T-cell (primary cell): ENCODE measurements around the gene EWSR1. TPM values are rescaled to one million over a fixed set of nuclear protein-coding genes. Genes with fewer than 3 reads are reported as not detected.

Experiments
- ATAC-seq, 4 experiments: fragments of 200-7000 bp in 3 of 4; fragments of 150-1000 bp in 1 of 4; cut with Tn5 transposase; replicated peaks in 1 of 4; 1 replicate in 3 of 4; 2 replicates in 1 of 4; pipeline ENCODE4 v1.10.0; 2021; ENCODE audit warnings: moderate library complexity in 3 of 4, mild to moderate bottlenecking in 2 of 4, moderate number of reproducible peaks in 1 of 4
- CTCF ChIA-PET, 2 donors: fragments of 300-600 bp; sonication (Branson Sonifier 250); formaldehyde crosslinking; loops; one replicate each; lab custom pipeline; 2022; ENCODE audit warnings: antibody characterized with exemption in 2 of 2; lab: Charles Lee
- POLR2A ChIA-PET, 2 donors: fragments of 300-600 bp; sonication (Branson Sonifier 250); formaldehyde crosslinking; loops; one replicate each; lab custom pipeline; 2022; ENCODE audit warnings: antibody characterized with exemption in 2 of 2; lab: Charles Lee
- DNase-seq, 35 experiments: peaks; one replicate each; pipeline versions ENCODE4 v3.0.0 to v3.0.0-alpha.2; 2013 to 2023
- H3K27ac ChIP-seq: one replicate; pipeline ENCODE4 v1.5.1; 2013; ENCODE audit warnings: low read length
- H3K27me3 ChIP-seq, 2 experiments: replicated peaks in 1 of 2; 1 replicate in 1 of 2; 2 replicates in 1 of 2; pipeline versions ENCODE4 v1.6.1 to v1.7.0; 2013; ENCODE audit warnings: low read length in 1 of 2, mixed read lengths in 1 of 2; ENCODE audit not compliant: control insufficient read depth in 2 of 2, insufficient read depth in 2 of 2; ENCODE audit errors: extremely low read depth in 1 of 2
- H3K36me3 ChIP-seq, 2 donors: 1 replicate in 1 of 2; 2 replicates in 1 of 2; pipeline versions ENCODE4 v1.6.1 to v1.7.0; 2013; ENCODE audit warnings: low read length in 1 of 2; ENCODE audit not compliant: control insufficient read depth in 2 of 2, insufficient read depth in 1 of 2; ENCODE audit errors: extremely low read depth in 1 of 2
- H3K4me1 ChIP-seq, 2 experiments: 1 replicate in 1 of 2; 2 replicates in 1 of 2; pipeline versions ENCODE4 v1.6.1 to v1.7.0; 2013; ENCODE audit warnings: low read length in 2 of 2, mixed read lengths in 1 of 2; ENCODE audit not compliant: insufficient read depth in 2 of 2, control insufficient read depth in 1 of 2; ENCODE audit errors: extremely low read depth in 1 of 2
- H3K4me3 ChIP-seq, 2 donors: 1 replicate in 1 of 2; 2 replicates in 1 of 2; pipeline versions ENCODE4 v1.5.1 to v1.7.0; 2013; ENCODE audit warnings: mild to moderate bottlenecking in 2 of 2, low read length in 1 of 2, moderate library complexity in 1 of 2; ENCODE audit not compliant: control insufficient read depth in 1 of 2; ENCODE audit errors: extremely low read depth in 1 of 2
- H3K9me3 ChIP-seq: 2 replicates; pipeline ENCODE4 v1.7.0; 2013
- H3K27ac Mint-ChIP-seq, 2 donors: one replicate each; pipeline ENCODE4 v1.8.0; 2020 to 2021; ENCODE audit warnings: mild to moderate bottlenecking in 2 of 2, mixed read lengths in 2 of 2
- H3K27me3 Mint-ChIP-seq, 2 donors: one replicate each; pipeline ENCODE4 v1.8.0; 2021 to 2022; ENCODE audit warnings: mixed read lengths in 2 of 2
- H3K36me3 Mint-ChIP-seq: one replicate; pipeline ENCODE4 v1.8.0; 2021; ENCODE audit warnings: mixed read lengths
- H3K4me1 Mint-ChIP-seq, 3 donors: one replicate each; pipeline ENCODE4 v1.8.0; 2020 to 2022; ENCODE audit warnings: mixed read lengths in 3 of 3, mild to moderate bottlenecking in 1 of 3
- H3K4me3 Mint-ChIP-seq, 3 donors: one replicate each; pipeline ENCODE4 v1.8.0; 2020 to 2022; ENCODE audit warnings: mild to moderate bottlenecking in 3 of 3, mixed read lengths in 3 of 3, moderate library complexity in 3 of 3
- H3K9me3 Mint-ChIP-seq, 3 donors: one replicate each; pipeline ENCODE4 v1.8.0; 2020 to 2022; ENCODE audit warnings: mixed read lengths in 3 of 3
- WGBS: methylation state at CpG from one replicate; pipeline ENCODE4 v1.1.5; 2013; ENCODE audit warnings: missing lambda C conversion rate; ENCODE audit not compliant: insufficient coverage; 5-methylcytosine and 5-hydroxymethylcytosine counted together
- total RNA-seq, 35 experiments: library from RNA in 6 of 35; stranded (reverse) in 6 of 35; fragments of 120-200 nt in 1 of 35; gene quantifications; one replicate each; pipeline versions ENCODE4 v1.2.1 to v1.2.4 and lab custom pipeline; 2013 to 2026

Gene EWSR1
- total RNA-seq, 5 donors from 2014 or later (not counting 1 experiment from before 2014, with no cell fraction given), result 254 to 308 (median 260) TPM

DNA sequence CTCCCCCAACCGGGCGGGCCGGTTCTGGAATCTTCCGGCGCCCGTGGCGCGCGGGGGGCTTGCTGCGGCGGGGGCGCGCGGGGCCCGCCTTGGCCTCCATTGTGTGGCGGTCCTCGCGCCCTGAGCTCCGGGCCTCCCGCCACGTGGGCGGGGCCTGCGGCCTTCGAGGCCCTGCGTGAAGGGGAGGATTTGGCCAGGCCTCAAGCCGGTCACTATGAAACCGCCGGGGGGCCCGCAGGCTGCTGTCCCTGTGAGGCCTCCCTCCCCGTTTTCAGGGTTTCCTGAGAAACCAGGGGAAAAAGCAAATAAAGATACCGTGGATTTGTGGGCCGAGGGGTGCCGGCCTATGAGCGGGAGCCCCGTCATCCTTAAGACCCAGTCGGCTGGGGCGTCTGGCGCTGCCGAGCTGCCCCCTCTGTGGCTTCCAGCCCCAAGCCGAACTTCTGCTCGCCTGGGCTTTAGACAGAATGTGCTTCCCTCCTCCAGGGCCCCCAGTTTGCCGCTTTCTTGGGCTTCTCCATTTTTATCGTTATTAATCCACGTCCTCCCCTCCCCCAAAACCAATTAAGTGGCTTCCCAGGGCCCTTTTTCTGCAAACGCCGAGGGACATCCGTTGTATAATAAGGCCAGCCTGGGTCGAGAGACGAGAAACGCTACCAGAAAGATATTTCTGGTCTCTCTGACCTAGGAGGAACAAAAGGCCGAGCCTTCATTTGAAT lies 602 bp downstream of the EWSR1 start:
- peak overlapping the region; percentile 99 for H3K27ac ChIP-seq
- no peaks in the 10 kb centered on the region for H3K27me3 Mint-ChIP-seq
- H3K4me1 Mint-ChIP-seq, result peaks cover 60 to 64% (median 62%) of the 10 kb centered on the region in 3 donors
- ChIA-PET POLR2A (no interaction called here), CTCF (no interaction called here)
- peak overlapping the region; percentile 92 to 96 (median 95) for H3K4me3 Mint-ChIP-seq
- H3K9me3 Mint-ChIP-seq, result no peaks in the 10 kb centered on the region
- H3K27ac Mint-ChIP-seq, result peak overlapping the region; percentile 98
- peak; percentile 13 to 28 (median 25) for ATAC-seq
- peak overlapping the region; percentile 92 to 99 for H3K4me3 ChIP-seq
- WGBS, result under 1% methylated on average over 48 of the region's 51 CpGs
- H3K36me3 Mint-ChIP-seq, result peaks cover 31% of the 10 kb centered on the region
- DNase-seq, result peak in 18 of 35 experiments; percentile 5 to 53 (median 20)
- H3K4me1 ChIP-seq, result peaks cover 35 to 38% of the 10 kb centered on the region in 2 experiments
- peaks cover 11 to 31% of the 10 kb centered on the region in 2 donors for H3K36me3 ChIP-seq
- no peaks in the 10 kb centered on the region for H3K27me3 ChIP-seq
- no peaks in the 10 kb centered on the region for H3K9me3 ChIP-seq

DNA sequence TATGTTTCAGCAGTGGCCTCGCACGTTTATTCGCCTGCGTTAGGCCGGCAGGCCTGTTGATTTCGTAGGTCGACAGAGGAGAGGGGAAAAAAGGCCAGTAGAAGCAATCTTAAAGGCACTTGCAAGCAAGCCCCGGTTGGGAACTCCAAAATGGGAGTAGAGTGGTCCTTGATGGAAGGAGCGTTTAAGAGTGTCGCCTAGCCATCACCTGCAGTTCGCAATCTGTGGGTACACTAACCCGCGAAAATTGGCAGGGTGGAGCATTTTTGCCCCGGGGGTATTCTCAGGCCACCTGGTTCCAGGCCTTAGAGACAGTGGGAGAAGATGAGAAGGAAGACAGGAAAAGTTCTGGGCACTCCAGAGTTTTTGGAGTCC lies 1.1 kb downstream of the EWSR1 start:
- Mint-ChIP-seq H3K36me3 (peaks cover 36% of the 10 kb centered on the region), H3K27me3 (no peaks in the 10 kb centered on the region), H3K9me3 (no peaks in the 10 kb centered on the region), H3K4me1 (peaks cover 66 to 70% (median 67%) of the 10 kb centered on the region in 3 donors), H3K4me3 (peak overlapping the region; percentile 92 to 96 (median 95)), H3K27ac (peak overlapping the region; percentile 86 to 89)
- Histone ChIP-seq H3K27me3 (no peaks in the 10 kb centered on the region), H3K36me3 (peaks cover 7 to 33% of the 10 kb centered on the region in 2 donors), H3K27ac (peak overlapping the region; percentile 99), H3K4me3 (peak overlapping the region; percentile 92 to 99), H3K4me1 (peaks cover 35 to 39% of the 10 kb centered on the region in 2 experiments), H3K9me3 (no peaks in the 10 kb centered on the region)
- no peak for ATAC-seq
- CTCF ChIA-PET, result no interaction called here
- POLR2A ChIA-PET, result no interaction called here
- DNase-seq, result peak in 1 of 35 experiments; percentile 16
- 3% methylated on average over 12 of the region's 14 CpGs for WGBS

- ATAC-seq, result no peak
- Histone ChIP-seq H3K4me1 (peaks cover 35 to 39% of the 10 kb centered on the region in 2 experiments), H3K4me3 (peak overlapping the region; percentile 92 to 99), H3K27ac (peak overlapping the region; percentile 99), H3K36me3 (peaks cover 5 to 40% of the 10 kb centered on the region in 2 donors), H3K27me3 (no peaks in the 10 kb centered on the region), H3K9me3 (no peaks in the 10 kb centered on the region)
- WGBS, result 0% methylated on average over 3 of the region's 13 CpGs
- no peaks in the 10 kb centered on the region for H3K27me3 Mint-ChIP-seq
- H3K27ac Mint-ChIP-seq, result peak overlapping the region; percentile 86 to 89
- CTCF ChIA-PET, result interaction anchor here in 1 of 2 donors (0.7 kb wide), 1 partner anchor 9 kb away, joined by 3 read pairs; no protein-coding TSS in a partner anchor
- peak overlapping the region; percentile 92 to 96 (median 95) for H3K4me3 Mint-ChIP-seq
- POLR2A ChIA-PET, result interaction anchor here in 1 of 2 donors (0.6 kb wide), 1 partner anchor 504 kb away, joined by 5 read pairs; no protein-coding TSS in a partner anchor
- no peaks in the 10 kb centered on the region for H3K9me3 Mint-ChIP-seq
- H3K36me3 Mint-ChIP-seq, result peaks cover 43% of the 10 kb centered on the region
- peaks cover 73 to 77% (median 74%) of the 10 kb centered on the region in 3 donors for H3K4me1 Mint-ChIP-seq
- DNase-seq, result peak in 1 of 35 experiments; percentile 28
Measured at GRCh38 chr22:29269731-29270474, 1.8 kb downstream of the EWSR1 start.

DNA sequence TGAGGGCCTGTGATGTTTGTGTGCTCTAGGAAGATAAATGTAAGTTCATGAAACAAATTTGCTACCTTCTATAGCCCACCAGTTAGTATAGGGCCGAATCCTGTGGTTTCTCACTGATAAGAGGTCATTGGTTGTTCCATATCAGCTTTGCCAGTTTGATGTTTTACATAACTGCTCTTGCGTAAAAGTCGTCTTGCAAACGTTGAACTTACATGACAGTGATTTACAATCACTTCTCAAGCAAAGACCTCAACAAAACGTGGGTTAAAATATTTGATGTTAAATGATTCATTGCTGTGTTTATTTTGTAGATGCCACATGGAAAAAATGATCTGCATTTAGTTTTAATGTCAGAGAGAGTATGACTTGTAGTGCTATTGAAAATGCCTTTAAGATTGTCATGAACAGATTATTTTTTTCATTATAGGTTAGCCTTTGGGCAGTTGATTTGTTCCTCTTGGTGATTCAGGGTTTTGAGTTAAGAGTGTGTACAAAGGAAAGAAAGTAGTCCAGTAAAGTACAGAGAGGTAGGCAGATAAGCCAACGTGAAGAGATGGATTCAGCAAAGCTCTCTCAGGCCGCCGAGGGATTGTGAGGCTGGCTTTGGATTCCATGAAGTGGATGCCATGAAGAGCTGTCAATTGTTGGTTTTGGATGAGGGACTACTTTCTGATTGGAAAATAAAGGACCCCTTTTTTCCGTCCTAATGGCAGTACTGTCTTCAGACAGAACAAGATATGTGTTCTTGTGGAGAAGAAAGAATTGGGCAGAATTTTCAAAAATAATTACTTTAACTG lies 2.6 kb downstream of the EWSR1 start:
- WGBS, result 64% methylated on average over 3 of the region's 9 CpGs
- no peaks in the 10 kb centered on the region for H3K9me3 ChIP-seq
- H3K36me3 ChIP-seq, result peaks cover 0 to 45% of the 10 kb centered on the region in 2 donors
- H3K4me1 Mint-ChIP-seq, result peaks cover 80 to 84% (median 81%) of the 10 kb centered on the region in 3 donors
- CTCF ChIA-PET, result interaction anchor here in 1 of 2 donors (0.7 kb wide), 1 partner anchor 8 kb away, joined by 3 read pairs; no protein-coding TSS in a partner anchor
- POLR2A ChIA-PET, result interaction anchor here in 1 of 2 donors (0.5 kb wide), 1 partner anchor 494 kb away, joined by 5 read pairs; no protein-coding TSS in a partner anchor
- DNase-seq (no peak), ATAC-seq (no peak)
- H3K4me3 ChIP-seq, result peak overlapping the region; percentile 27 to 92
- no peaks in the 10 kb centered on the region for H3K27me3 Mint-ChIP-seq
- H3K4me1 ChIP-seq, result peaks cover 35 to 41% of the 10 kb centered on the region in 2 experiments
- H3K4me3 Mint-ChIP-seq, result peak overlapping the region; percentile 92 to 96 (median 95)
- no peaks in the 10 kb centered on the region for H3K27me3 ChIP-seq
- H3K27ac Mint-ChIP-seq, result peak overlapping the region; percentile 37 to 68
- H3K27ac ChIP-seq, result peak overlapping the region; percentile 1
- H3K9me3 Mint-ChIP-seq, result no peaks in the 10 kb centered on the region
- H3K36me3 Mint-ChIP-seq, result peaks cover 49% of the 10 kb centered on the region

DNA sequence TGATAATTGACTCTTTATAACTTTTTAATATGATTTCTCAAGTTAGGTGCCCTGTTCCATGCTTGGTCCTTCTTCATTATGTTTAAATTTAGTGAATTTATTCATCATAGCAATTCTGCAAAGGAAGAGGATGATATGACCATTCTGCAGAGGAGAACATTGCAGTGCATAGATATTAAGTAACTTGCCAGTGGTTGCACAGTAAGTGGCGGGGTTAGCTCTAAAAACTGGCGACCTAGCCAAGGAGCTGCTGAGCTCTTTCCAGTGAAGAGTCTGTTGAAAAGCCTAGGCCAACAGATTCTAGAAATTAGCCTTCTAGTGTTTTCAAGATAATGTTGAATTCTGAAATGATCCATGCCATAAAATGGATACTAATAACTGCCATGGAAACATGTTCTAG lies 4.6 kb downstream of the EWSR1 start:
- ChIA-PET POLR2A (no interaction called here), CTCF (no interaction called here)
- no peak overlapping the region for H3K27ac ChIP-seq
- no peaks in the 10 kb centered on the region for H3K27me3 ChIP-seq
- ATAC-seq (no peak), DNase-seq (no peak)
- no peak overlapping the region for H3K4me3 ChIP-seq
- Mint-ChIP-seq H3K4me1 (peaks cover 81 to 87% (median 81%) of the 10 kb centered on the region in 3 donors), H3K27me3 (no peaks in the 10 kb centered on the region), H3K36me3 (peaks cover 65% of the 10 kb centered on the region), H3K27ac (no peak overlapping the region), H3K4me3 (peak overlapping the region in 2 of 3 donors; percentile 95 to 96), H3K9me3 (no peaks in the 10 kb centered on the region)
- no peaks in the 10 kb centered on the region for H3K9me3 ChIP-seq
- no CpG with 5 or more reads among the region's 2 CpGs for WGBS
- H3K36me3 ChIP-seq, result peaks cover 0 to 64% of the 10 kb centered on the region in 2 donors
- peaks cover 26 to 33% of the 10 kb centered on the region in 2 experiments for H3K4me1 ChIP-seq
